Measurements from ENCODE around the gene CRIM1. TPM values are rescaled to one million over a fixed set of nuclear protein-coding genes. Genes with fewer than 3 reads are reported as not detected.

The CRIM1 gene
- total and polyA plus RNA-seq, 7 donors = 10.2 to 68.1 (median 53.1) TPM

- no peak overlapping the region for H3K4me3 ChIP-seq
- 53 to 73% (median 59%) methylated on average over 13 of the region's 13 CpGs for WGBS, 3 donors
- H3K27ac ChIP-seq = peak overlapping the region; percentile 21
- peak in 3 of 4 donors; percentile 58 to 68 (median 68) for ATAC-seq
- DNase-seq = no peak
- H3K9me3 ChIP-seq = no peaks in the 10 kb centered on the region
- H3K4me1 ChIP-seq = peaks cover 42% of the 10 kb centered on the region
- peaks cover 16 to 52% of the 10 kb centered on the region in 2 donors for H3K36me3 ChIP-seq (ENCODE audit: insufficient read depth in 1 of 2, low read depth in 1 of 2)
- TF ChIP-seq CTCF (IDR thresholded peaks at IDR 0.05) = no peak
- no peaks in the 10 kb centered on the region for H3K27me3 ChIP-seq (ENCODE audit: insufficient read depth in 3 of 3, low read length in 2 of 3)
- intact Hi-C loops (cut with DNase I) = no loop called here
Measured at GRCh38 chr2:36441065-36441625, 85.6 kb downstream of the CRIM1 start.

GRCh38 chr2:36441816-36442215 lies 86.2 kb downstream of the CRIM1 start:
- no peak for DNase-seq
- Histone ChIP-seq H3K27me3 (ENCODE audit: insufficient read depth in 3 of 3, low read length in 2 of 3) (no peaks in the 10 kb centered on the region), H3K4me1 (peaks cover 44% of the 10 kb centered on the region), H3K4me3 (no peak overlapping the region), H3K27ac (peak overlapping the region; percentile 21), H3K9me3 (no peaks in the 10 kb centered on the region), H3K36me3 (ENCODE audit: insufficient read depth in 1 of 2, low read depth in 1 of 2) (peaks cover 16 to 56% of the 10 kb centered on the region in 2 donors)
- TF ChIP-seq CTCF (IDR thresholded peaks at IDR 0.05) = no peak
- ATAC-seq = peak in 1 of 4 donors; percentile 35
- 43 to 52% (median 45%) methylated on average over 6 of the region's 6 CpGs for WGBS, 3 donors
- intact Hi-C loops (cut with DNase I) = no loop called here

- H3K36me3 ChIP-seq (ENCODE audit: insufficient read depth in 1 of 2, low read depth in 1 of 2) = peaks cover 16 to 73% of the 10 kb centered on the region in 2 donors
- no peak for TF ChIP-seq CTCF (IDR thresholded peaks at IDR 0.05)
- no peaks in the 10 kb centered on the region for H3K27me3 ChIP-seq (ENCODE audit: insufficient read depth in 3 of 3, low read length in 2 of 3)
- intact Hi-C loops (cut with DNase I) = no loop called here
- H3K4me1 ChIP-seq = peaks cover 63% of the 10 kb centered on the region
- no peak for ATAC-seq
- H3K27ac ChIP-seq = no peak overlapping the region
- 80 to 84% (median 83%) methylated on average over 7 of the region's 7 CpGs for WGBS, 3 donors
- no peak for DNase-seq
- H3K9me3 ChIP-seq = no peaks in the 10 kb centered on the region
- no peak overlapping the region for H3K4me3 ChIP-seq
Measured at GRCh38 chr2:36444216-36444936, 88.8 kb downstream of the CRIM1 start.

GRCh38 chr2:36445185-36445866 lies 89.7 kb downstream of the CRIM1 start:
- peaks cover 63% of the 10 kb centered on the region for H3K4me1 ChIP-seq
- intact Hi-C loops (cut with DNase I) = loop anchor here in 1 of 2 donors (5.0 kb wide), 1 partner anchor 33 kb away; no protein-coding TSS in a partner anchor
- H3K9me3 ChIP-seq = no peaks in the 10 kb centered on the region
- H3K36me3 ChIP-seq (ENCODE audit: insufficient read depth in 1 of 2, low read depth in 1 of 2) = peaks cover 16 to 73% of the 10 kb centered on the region in 2 donors
- H3K27ac ChIP-seq = no peak overlapping the region
- 94 to 95% (median 94%) methylated on average over 8 of the region's 8 CpGs for WGBS, 3 donors
- DNase-seq (no peak), ATAC-seq (no peak)
- no peaks in the 10 kb centered on the region for H3K27me3 ChIP-seq (ENCODE audit: insufficient read depth in 3 of 3, low read length in 2 of 3)
- no peak for TF ChIP-seq CTCF (IDR thresholded peaks at IDR 0.05)
- H3K4me3 ChIP-seq = no peak overlapping the region
